HUDEP-2 (cell line): ENCODE results near the gene ARID3A.
A peak's percentile ranks its signal among the peaks of the same experiment; 100 is the strongest.

Experiments
- DNase-seq, 76 experiments: peaks; one replicate each; lab custom pipeline; 2025; ENCODE audit not compliant: unreplicated experiment in 76 of 76; lab: John Stamatoyannopoulos, UW

The ARID3A gene

GRCh38 chr19:943551-944170 is 17.8 kb downstream of the ARID3A start:
- DNase-seq = no peak

- peak in 75 of 76 experiments; percentile 76 to 99 (median 98) for DNase-seq
Measured at GRCh38 chr19:944171-944567, 18.3 kb downstream of the ARID3A start.

GRCh38 chr19:944663-945241 is 18.9 kb downstream of the ARID3A start:
- peak in 14 of 76 experiments; percentile 11 to 62 (median 18) for DNase-seq

- DNase-seq = no peak
Measured at GRCh38 chr19:945401-946252, 19.8 kb downstream of the ARID3A start.

GRCh38 chr19:947090-947706 is 21.4 kb downstream of the ARID3A start:
- no peak for DNase-seq

GRCh38 chr19:947707-948539 is 22.1 kb downstream of the ARID3A start:
- DNase-seq = no peak

- DNase-seq = no peak
Measured at GRCh38 chr19:948842-949496, 23.1 kb downstream of the ARID3A start.

GRCh38 chr19:950352-951066 is 24.7 kb downstream of the ARID3A start:
- no peak for DNase-seq

GRCh38 chr19:952049-952679 is 26.3 kb downstream of the ARID3A start:
- DNase-seq = no peak

- no peak for DNase-seq
Measured at GRCh38 chr19:952680-953444, 27.0 kb downstream of the ARID3A start.

- no peak for DNase-seq
Measured at GRCh38 chr19:953445-954271, 27.8 kb downstream of the ARID3A start.

GRCh38 chr19:954272-954671 is 28.4 kb downstream of the ARID3A start:
- DNase-seq = no peak

GRCh38 chr19:954672-955494 is 29.0 kb downstream of the ARID3A start:
- DNase-seq = peak in 5 of 76 experiments; percentile 9 to 41 (median 20)

GRCh38 chr19:955803-956765 is 30.2 kb downstream of the ARID3A start:
- no peak for DNase-seq

GRCh38 chr19:956766-957440 is 31.1 kb downstream of the ARID3A start:
- DNase-seq = no peak
